NCI-H345 (cell line): ENCODE results near the gene DCAF12.
"Not testable (repeated sequence)": the region's sequence is repeated elsewhere in the genome, so short reads cannot be mapped to it uniquely, and the experiment has no call there.

Source experiments
- DNase-seq: peaks from one replicate; lab custom pipeline; 2025; lab: John Stamatoyannopoulos, UW

The DCAF12 gene

DNA sequence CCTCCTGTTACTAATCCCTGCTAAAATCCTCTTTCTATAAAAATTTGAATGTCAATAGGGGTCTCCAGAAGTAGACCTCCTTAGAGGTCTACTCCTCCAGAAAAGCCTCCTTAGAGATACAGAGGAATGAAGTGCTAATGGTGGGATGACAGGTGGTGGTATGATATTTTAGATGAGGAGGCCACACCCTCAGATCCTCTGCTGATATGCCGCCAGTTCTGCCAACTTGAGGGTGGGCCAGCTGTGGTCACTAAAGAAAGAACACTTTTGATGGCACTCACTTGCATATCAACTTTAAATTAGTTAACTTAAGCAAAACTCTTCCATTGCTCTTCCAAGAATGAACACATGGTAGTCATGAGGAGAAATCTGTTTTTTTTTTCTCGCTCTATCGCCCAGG lies 61.0 kb downstream of the DCAF12 start:
- no peak for DNase-seq

DNA sequence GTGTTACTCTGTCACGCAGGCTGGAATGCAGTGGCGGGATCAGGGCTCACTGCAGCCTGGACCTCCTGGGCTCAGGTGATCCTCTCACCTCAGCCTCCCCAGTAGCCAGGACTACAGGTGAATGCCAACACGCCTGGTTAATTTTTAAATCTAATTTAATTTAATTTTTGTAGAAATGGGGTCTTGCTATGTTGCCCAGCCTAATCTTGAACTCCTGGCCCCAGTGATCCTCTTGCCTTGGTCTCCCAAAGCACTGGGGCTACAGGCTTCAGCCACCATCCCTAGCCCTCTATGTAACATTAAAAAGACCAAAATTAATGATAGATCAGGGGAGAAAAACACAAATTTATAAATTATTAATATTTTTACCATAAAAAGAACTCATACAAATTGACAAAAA lies 66.5 kb downstream of the DCAF12 start:
- no peak for DNase-seq

- DNase-seq, result no peak
Observed at GRCh38 chr9:34059281-34059680, 67.2 kb downstream of the DCAF12 start.

GRCh38 chr9:34049630-34050384 lies 76.7 kb downstream of the DCAF12 start:
- DNase-seq, result no peak

- peak; percentile 97 for DNase-seq
Observed at GRCh38 chr9:34048727-34049629, 77.5 kb downstream of the DCAF12 start, which contains the start of gene UBAP2. Gene UBAP2 (minus strand): TSS chr9:34048887. CDS start chr9:34017148, 31,739 bp downstream.

DNA sequence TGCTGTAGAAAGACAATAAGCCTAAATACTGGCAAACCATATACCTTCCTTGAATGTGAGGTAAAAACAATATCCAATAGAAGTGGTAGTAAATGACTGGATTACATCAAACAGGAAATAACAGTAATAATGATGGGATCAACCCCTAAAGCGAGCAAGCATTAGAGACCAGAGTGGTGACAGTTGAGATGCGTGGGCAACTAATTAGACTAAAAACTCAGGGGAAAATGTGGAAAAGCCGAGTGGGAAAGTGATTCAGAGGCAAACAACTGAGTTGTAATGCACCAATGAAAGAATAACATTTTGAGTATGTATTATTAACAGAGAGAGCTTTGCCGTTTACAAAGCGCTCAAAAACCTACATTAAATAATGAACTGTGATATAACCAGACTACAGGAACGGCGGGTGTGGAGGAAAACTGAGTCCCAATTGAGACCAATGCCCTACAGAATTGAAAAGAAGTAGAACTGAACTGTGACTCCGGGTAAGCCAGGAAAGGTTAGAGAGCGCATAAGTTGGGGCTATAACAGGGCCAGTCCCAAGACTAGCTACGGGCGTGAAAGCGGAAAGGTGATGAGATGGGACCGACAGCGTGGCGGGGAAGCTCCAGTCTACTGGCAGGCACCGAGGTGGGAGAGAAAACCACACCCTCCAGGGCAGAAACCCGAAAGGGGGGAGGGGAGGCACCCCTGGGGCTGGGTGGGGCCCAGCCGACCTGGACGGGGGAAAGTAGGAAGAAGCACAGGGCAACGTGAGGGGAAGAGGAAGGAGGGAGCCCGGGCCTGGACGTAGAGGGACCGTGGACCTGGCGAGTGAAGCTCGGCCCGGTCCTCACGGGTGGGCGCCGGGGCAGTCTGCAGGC lies 78.4 kb downstream of the DCAF12 start:
- DNase-seq, result peak; percentile 31

DNA sequence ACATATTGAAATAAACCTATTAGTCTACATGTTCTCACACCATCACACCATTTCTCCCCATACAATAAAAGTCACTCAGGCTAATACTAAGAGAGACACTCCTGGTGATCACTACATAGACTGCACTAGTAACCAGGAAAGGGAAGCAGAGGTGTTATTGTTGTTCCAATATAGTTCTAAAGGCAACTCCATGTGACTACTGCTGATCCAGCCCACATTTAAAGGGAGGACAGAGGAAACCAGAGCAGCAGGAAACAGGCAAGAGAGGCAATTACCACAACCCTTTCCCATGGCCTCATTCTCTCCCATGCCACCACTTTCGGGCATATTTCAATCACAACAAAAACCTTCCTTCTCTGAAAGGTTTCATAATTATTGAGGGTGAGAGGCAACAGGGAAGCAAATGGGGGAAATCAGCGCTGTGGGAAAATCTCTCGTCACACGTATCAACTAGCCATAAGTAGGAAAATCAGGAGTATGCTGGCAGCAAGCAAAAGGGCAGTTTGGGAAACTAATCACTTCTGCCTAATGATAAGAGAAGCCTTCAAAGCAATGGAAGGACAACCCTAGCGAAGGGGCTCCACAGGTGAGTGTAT lies 79.6 kb downstream of the DCAF12 start:
- no peak for DNase-seq

DNA sequence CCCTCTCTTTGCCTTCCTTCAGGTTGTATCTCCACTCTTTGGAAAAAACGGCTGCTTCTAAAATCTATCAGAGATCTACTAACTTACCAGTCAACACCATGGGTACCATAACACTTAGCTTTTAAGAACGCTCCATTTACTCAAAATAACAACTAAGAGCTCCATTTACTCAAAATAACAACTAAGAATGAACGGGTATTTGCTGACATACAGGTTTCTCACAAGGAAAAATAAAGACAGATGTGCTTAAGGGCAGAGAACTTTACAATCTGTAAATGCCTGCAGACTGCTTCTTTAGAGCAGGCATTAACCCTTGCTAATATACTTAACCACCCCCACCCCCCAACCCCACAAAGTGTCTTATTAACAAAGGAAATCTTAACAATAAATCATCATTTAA lies 80.6 kb downstream of the DCAF12 start:
- DNase-seq, result no peak

- DNase-seq, result not testable (repeated sequence)
Observed at GRCh38 chr9:34042074-34042473, 84.4 kb downstream of the DCAF12 start.

DNA sequence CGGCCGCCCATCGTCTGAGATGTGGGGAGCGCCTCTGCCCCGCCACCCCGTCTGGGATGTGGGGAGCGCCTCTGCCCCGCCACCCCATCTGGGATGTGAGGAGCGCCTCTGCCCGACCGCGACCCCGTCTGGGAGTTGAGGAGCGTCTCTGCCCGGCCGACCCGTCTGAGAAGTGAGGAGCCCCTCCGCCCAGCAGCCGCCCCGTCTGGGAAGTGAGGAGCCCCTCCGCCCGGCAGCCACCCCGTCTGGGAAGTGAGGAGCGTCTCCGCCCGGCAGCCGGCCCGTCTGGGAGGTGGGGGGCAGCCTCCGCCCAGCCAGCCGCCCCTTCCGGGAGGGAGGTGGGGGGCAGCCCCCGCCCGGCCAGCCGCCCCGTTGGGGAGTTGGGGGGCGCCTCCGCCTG lies 87.6 kb downstream of the DCAF12 start:
- not testable (repeated sequence) for DNase-seq

DNA sequence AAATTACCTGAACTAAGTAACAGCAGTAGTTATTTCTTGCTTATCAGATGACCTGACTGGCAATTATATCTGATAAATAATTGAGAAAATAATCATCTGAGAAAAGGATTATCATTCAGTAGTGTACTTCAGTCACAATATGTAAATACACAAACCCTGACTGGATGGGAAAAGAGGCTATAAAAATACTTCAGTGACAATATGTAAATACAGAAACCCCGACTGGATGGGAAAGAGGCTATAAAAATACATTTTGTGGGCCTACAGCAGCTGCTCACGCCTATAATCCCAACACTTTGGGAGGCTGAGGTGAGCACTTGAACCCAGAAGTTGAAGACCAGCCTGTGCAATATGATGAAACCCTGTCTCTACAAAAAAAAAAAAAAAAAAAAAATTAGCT lies 88.9 kb downstream of the DCAF12 start:
- no peak for DNase-seq

DNA sequence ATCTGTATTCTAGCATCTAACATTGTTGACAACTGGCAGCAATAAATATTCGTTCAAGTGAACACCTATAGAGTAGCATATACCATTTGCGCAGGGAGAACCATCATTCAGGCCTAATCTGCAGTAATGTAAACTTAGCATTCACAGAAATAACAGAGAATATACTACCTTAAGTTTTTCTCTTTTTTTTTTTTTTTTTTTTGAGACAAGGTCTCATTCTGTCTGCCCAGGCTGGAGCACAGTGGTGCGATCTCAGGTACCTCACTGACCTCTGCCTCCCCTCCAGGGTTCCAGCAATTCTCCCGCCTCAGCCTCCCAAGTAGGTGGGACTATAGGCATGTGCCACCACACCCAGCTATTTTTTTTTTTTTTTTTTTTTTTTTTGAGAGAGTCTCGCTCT lies 89.9 kb downstream of the DCAF12 start:
- no peak for DNase-seq
